ENCODE data around the gene ADISSP.

The ADISSP gene

GRCh38 chr20:3797226-3797545 is 29.6 kb upstream of the ADISSP start:
- Histone ChIP-seq H4K8ac (ENCODE audit: low read depth, low read length) (no peak overlapping the region), H3K14ac (ENCODE audit: low read length) (no peak overlapping the region), H3K9ac (ENCODE audit: low read length) (no peak overlapping the region), H3K4me1 (ENCODE audit: control insufficient read depth in 1 of 2, insufficient read depth in 2 of 2, low read length in 2 of 2) (peaks cover 19 to 22% of the 10 kb centered on the region in 2 experiments), H3K79me2 (ENCODE audit: control insufficient read depth, insufficient read depth, low read length, poor library complexity) (peaks cover 3% of the 10 kb centered on the region), H2BK12ac (ENCODE audit: low read length) (no peak overlapping the region), H3K27me3 (ENCODE audit: insufficient read depth, low read length) (no peaks in the 10 kb centered on the region), H2BK5ac (ENCODE audit: low read depth, low read length, poor library complexity) (no peak overlapping the region), H3K23ac (ENCODE audit: low read length) (no peak overlapping the region), H3K79me1 (ENCODE audit: low read length) (peaks cover 9% of the 10 kb centered on the region), H3K36me3 (ENCODE audit: control insufficient read depth in 1 of 2, insufficient read depth in 2 of 2, low read length in 2 of 2) (peaks cover 20 to 26% of the 10 kb centered on the region in 2 experiments), H3K4me3 (ENCODE audit: low read depth, low read length) (no peak overlapping the region), H3K27ac (ENCODE audit: low read depth, low read length) (no peak overlapping the region), H4K12ac (ENCODE audit: low read depth, low read length) (no peak overlapping the region), H4K91ac (ENCODE audit: low read depth, low read length) (no peak overlapping the region), H3K9me3 (ENCODE audit: insufficient read depth, low read depth, low read length) (no peaks in the 10 kb centered on the region), H3K18ac (ENCODE audit: low read length) (no peak overlapping the region), H3K4me2 (ENCODE audit: low read length) (no peak overlapping the region), H2AK5ac (ENCODE audit: low read length) (no peak overlapping the region), H3K4ac (ENCODE audit: low read depth, low read length) (no peak overlapping the region), H2AFZ (ENCODE audit: insufficient read depth, low read length, poor library complexity) (no peak overlapping the region), H2BK120ac (ENCODE audit: insufficient read depth, low read length, poor library complexity) (no peak overlapping the region)
- no CpG with 5 or more reads among the region's 5 CpGs for WGBS (ENCODE audit: extremely low coverage, insufficient coverage, insufficient read length)
- no peak for DNase-seq

- H2BK5ac ChIP-seq (ENCODE audit: low read depth, low read length, poor library complexity) = peak overlapping the region; percentile 42
- no peak overlapping the region for H2BK12ac ChIP-seq (ENCODE audit: low read length)
- H4K12ac ChIP-seq (ENCODE audit: low read depth, low read length) = peak overlapping the region; percentile 39
- H3K27ac ChIP-seq (ENCODE audit: low read depth, low read length) = no peak overlapping the region
- H3K4me3 ChIP-seq (ENCODE audit: low read depth, low read length) = peak overlapping the region; percentile 74
- H4K91ac ChIP-seq (ENCODE audit: low read depth, low read length) = peak overlapping the region; percentile 90
- peak overlapping the region; percentile 83 for H4K8ac ChIP-seq (ENCODE audit: low read depth, low read length)
- no CpG with 5 or more reads among the region's 33 CpGs for WGBS (ENCODE audit: extremely low coverage, insufficient coverage, insufficient read length)
- H3K14ac ChIP-seq (ENCODE audit: low read length) = peak overlapping the region; percentile 90
- H3K18ac ChIP-seq (ENCODE audit: low read length) = peak overlapping the region; percentile 51
- peaks cover 15 to 21% of the 10 kb centered on the region in 2 experiments for H3K36me3 ChIP-seq (ENCODE audit: control insufficient read depth in 1 of 2, insufficient read depth in 2 of 2, low read length in 2 of 2)
- no peaks in the 10 kb centered on the region for H3K9me3 ChIP-seq (ENCODE audit: insufficient read depth, low read depth, low read length)
- peak overlapping the region; percentile 44 for H3K9ac ChIP-seq (ENCODE audit: low read length)
- no peak for DNase-seq
- H3K4ac ChIP-seq (ENCODE audit: low read depth, low read length) = peak overlapping the region; percentile 61
- peak overlapping the region; percentile 61 for H2AFZ ChIP-seq (ENCODE audit: insufficient read depth, low read length, poor library complexity)
- H2AK5ac ChIP-seq (ENCODE audit: low read length) = no peak overlapping the region
- H3K4me2 ChIP-seq (ENCODE audit: low read length) = peak overlapping the region; percentile 83
- H3K79me1 ChIP-seq (ENCODE audit: low read length) = peaks cover 9% of the 10 kb centered on the region
- H2BK120ac ChIP-seq (ENCODE audit: insufficient read depth, low read length, poor library complexity) = peak overlapping the region; percentile 26
- no peaks in the 10 kb centered on the region for H3K27me3 ChIP-seq (ENCODE audit: insufficient read depth, low read length)
- no peak overlapping the region for H3K23ac ChIP-seq (ENCODE audit: low read length)
- H3K79me2 ChIP-seq (ENCODE audit: control insufficient read depth, insufficient read depth, low read length, poor library complexity) = peaks cover 3% of the 10 kb centered on the region
- peaks cover 19 to 22% of the 10 kb centered on the region in 2 experiments for H3K4me1 ChIP-seq (ENCODE audit: control insufficient read depth in 1 of 2, insufficient read depth in 2 of 2, low read length in 2 of 2)
Measured at GRCh38 chr20:3796477-3797225, 29.1 kb upstream of the ADISSP start.

- no CpG with 5 or more reads among the region's 69 CpGs for WGBS (ENCODE audit: extremely low coverage, insufficient coverage, insufficient read length)
- Histone ChIP-seq H4K12ac (ENCODE audit: low read depth, low read length) (peak within 1 kb of the TSS; percentile 39), H3K36me3 (ENCODE audit: control insufficient read depth in 1 of 2, insufficient read depth in 2 of 2, low read length in 2 of 2) (peaks cover 6 to 12% of the 10 kb centered on the region in 2 experiments)
Measured at GRCh38 chr20:3795511-3796468, 28.2 kb upstream of the ADISSP start, which contains the start of gene CDC25B. TSS of gene CDC25B (plus strand) at chr20:3796310. CDS start at chr20:3796532, 222 bp downstream.

GRCh38 chr20:3794701-3795420 is 27.3 kb upstream of the ADISSP start:
- H3K4ac ChIP-seq (ENCODE audit: low read depth, low read length) = no peak overlapping the region
- no peak overlapping the region for H3K23ac ChIP-seq (ENCODE audit: low read length)
- H3K18ac ChIP-seq (ENCODE audit: low read length) = no peak overlapping the region
- no peak overlapping the region for H3K9ac ChIP-seq (ENCODE audit: low read length)
- DNase-seq = no peak
- no peak overlapping the region for H3K4me3 ChIP-seq (ENCODE audit: low read depth, low read length)
- H3K27me3 ChIP-seq (ENCODE audit: insufficient read depth, low read length) = no peaks in the 10 kb centered on the region
- H4K8ac ChIP-seq (ENCODE audit: low read depth, low read length) = no peak overlapping the region
- WGBS (ENCODE audit: extremely low coverage, insufficient coverage, insufficient read length) = no CpG with 5 or more reads among the region's 25 CpGs
- H4K12ac ChIP-seq (ENCODE audit: low read depth, low read length) = no peak overlapping the region
- H2AFZ ChIP-seq (ENCODE audit: insufficient read depth, low read length, poor library complexity) = no peak overlapping the region
- no peak overlapping the region for H2BK5ac ChIP-seq (ENCODE audit: low read depth, low read length, poor library complexity)
- H3K79me2 ChIP-seq (ENCODE audit: control insufficient read depth, insufficient read depth, low read length, poor library complexity) = peaks cover 3% of the 10 kb centered on the region
- no peak overlapping the region for H4K91ac ChIP-seq (ENCODE audit: low read depth, low read length)
- H3K4me2 ChIP-seq (ENCODE audit: low read length) = no peak overlapping the region
- peaks cover 9% of the 10 kb centered on the region for H3K79me1 ChIP-seq (ENCODE audit: low read length)
- no peak overlapping the region for H2AK5ac ChIP-seq (ENCODE audit: low read length)
- H3K14ac ChIP-seq (ENCODE audit: low read length) = no peak overlapping the region
- peaks cover 2 to 6% of the 10 kb centered on the region in 2 experiments for H3K36me3 ChIP-seq (ENCODE audit: control insufficient read depth in 1 of 2, insufficient read depth in 2 of 2, low read length in 2 of 2)
- peaks cover 19 to 21% of the 10 kb centered on the region in 2 experiments for H3K4me1 ChIP-seq (ENCODE audit: control insufficient read depth in 1 of 2, insufficient read depth in 2 of 2, low read length in 2 of 2)
- H3K9me3 ChIP-seq (ENCODE audit: insufficient read depth, low read depth, low read length) = no peaks in the 10 kb centered on the region
- H2BK120ac ChIP-seq (ENCODE audit: insufficient read depth, low read length, poor library complexity) = no peak overlapping the region
- no peak overlapping the region for H3K27ac ChIP-seq (ENCODE audit: low read depth, low read length)
- H2BK12ac ChIP-seq (ENCODE audit: low read length) = no peak overlapping the region

More at GRCh38 chr20:3795511-3796468, 28.2 kb upstream of the ADISSP start, which contains the start of gene CDC25B:
- Histone ChIP-seq H3K9me3 (ENCODE audit: insufficient read depth, low read depth, low read length) (no peaks in the 10 kb centered on the region), H3K23ac (ENCODE audit: low read length) (no peak within 1 kb of the TSS), H3K14ac (ENCODE audit: low read length) (peak within 1 kb of the TSS; percentile 90), H2BK120ac (ENCODE audit: insufficient read depth, low read length, poor library complexity) (peak within 1 kb of the TSS; percentile 44), H3K79me2 (ENCODE audit: control insufficient read depth, insufficient read depth, low read length, poor library complexity) (peaks cover 3% of the 10 kb centered on the region), H2BK12ac (ENCODE audit: low read length) (no peak within 1 kb of the TSS), H3K18ac (ENCODE audit: low read length) (peak within 1 kb of the TSS; percentile 66), H3K79me1 (ENCODE audit: low read length) (peaks cover 9% of the 10 kb centered on the region), H2AK5ac (ENCODE audit: low read length) (no peak within 1 kb of the TSS), H2BK5ac (ENCODE audit: low read depth, low read length, poor library complexity) (peak within 1 kb of the TSS; percentile 42), H3K27ac (ENCODE audit: low read depth, low read length) (peak within 1 kb of the TSS; percentile 3), H4K8ac (ENCODE audit: low read depth, low read length) (peak within 1 kb of the TSS; percentile 83), H4K91ac (ENCODE audit: low read depth, low read length) (peak within 1 kb of the TSS; percentile 90), H3K27me3 (ENCODE audit: insufficient read depth, low read length) (no peaks in the 10 kb centered on the region), H3K4me1 (ENCODE audit: control insufficient read depth in 1 of 2, insufficient read depth in 2 of 2, low read length in 2 of 2) (peaks cover 19 to 22% of the 10 kb centered on the region in 2 experiments), H3K4me2 (ENCODE audit: low read length) (peak within 1 kb of the TSS; percentile 83), H3K4ac (ENCODE audit: low read depth, low read length) (peak within 1 kb of the TSS; percentile 61), H3K4me3 (ENCODE audit: low read depth, low read length) (peak within 1 kb of the TSS; percentile 78), H2AFZ (ENCODE audit: insufficient read depth, low read length, poor library complexity) (peak within 1 kb of the TSS; percentile 90), H3K9ac (ENCODE audit: low read length) (peak within 1 kb of the TSS; percentile 67)
- DNase-seq = peak; percentile 79 to 87

Data from trophoblast cell (in vitro differentiated cells and primary cell).